DMS79 (cell line): Measurements from ENCODE around the gene TMEM269.

Experiments
- DNase-seq: peaks from one replicate; lab custom pipeline; 2025; lab: John Stamatoyannopoulos, UW

Gene TMEM269

DNA sequence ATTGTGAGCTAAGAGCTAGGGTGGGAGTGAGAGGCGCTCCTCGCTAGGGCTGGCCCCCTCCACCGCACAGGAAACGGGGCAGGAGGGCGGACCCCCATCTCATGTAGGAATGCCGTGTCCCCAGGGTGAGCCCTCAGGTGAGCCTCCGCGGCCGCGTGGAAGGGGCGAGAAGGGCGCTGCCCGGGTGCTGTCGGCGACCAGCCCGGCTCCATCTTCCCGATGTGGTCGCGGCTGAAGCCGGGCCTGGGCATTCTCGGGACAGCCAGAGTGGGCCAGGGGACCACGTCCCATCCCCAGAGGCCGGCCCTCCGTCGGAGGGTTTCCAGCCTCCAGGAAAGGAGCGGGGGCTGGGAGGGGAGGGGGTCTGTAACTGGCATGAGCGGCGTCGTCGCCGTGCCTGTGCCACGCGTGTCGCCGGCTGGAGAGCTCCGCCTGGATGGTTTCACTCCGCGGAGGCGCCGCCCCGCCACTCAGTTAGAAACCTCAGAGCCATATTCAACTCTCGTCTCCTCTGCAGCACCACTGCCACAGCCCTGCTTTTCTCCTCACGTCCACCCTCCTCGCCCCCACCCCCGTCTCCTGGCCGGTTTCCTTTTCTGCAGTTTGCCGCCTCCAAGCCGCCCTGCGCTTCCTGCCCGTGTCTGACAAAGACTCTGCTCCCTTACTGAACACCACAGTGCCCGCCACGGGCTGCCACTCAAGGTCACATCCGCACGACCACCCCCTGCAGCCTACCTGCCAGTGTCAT, at the start of gene TMEM269:
TMEM269 (plus strand) TSS at position 46 of the 748 bp plus-strand sequence. CDS start 4,903 bp downstream, outside the sequence.
- no peak for DNase-seq

- DNase-seq: no peak
These were observed 49.7 kb upstream of the TMEM269 start for GRCh38 chr1:42735056-42735455.

DNA sequence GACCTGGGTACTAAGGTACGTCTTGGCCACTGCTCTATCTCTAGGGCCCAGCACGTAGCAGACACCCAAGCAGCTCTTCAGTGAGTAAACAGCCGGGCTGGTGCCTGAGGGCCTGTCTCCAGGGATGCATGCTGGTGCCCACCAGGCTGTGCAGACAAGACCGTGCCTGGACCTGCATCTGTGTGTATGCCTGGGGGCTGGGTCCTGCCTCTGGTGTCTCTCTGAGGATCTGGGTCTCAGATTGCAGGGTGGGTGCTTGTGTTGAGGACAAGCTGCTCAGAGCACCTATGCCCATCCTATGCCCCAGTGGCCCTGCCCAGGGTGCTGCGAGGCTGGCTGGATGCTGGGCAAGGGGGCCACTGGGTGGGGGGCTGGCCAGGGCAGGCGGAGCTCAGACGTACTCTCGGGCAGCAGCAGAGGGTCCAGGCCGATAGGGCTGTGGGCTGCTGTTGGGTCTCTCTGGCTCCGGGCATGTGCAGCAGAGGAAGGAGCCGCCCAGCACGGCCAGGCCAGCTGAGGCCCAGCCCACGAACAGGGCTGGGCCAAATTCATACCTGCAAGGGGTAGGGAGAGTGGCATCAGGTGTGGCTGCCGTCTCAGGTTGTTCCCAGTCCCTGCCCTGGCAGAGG, 49.2 kb upstream of the TMEM269 start:
- no peak for DNase-seq

DNA sequence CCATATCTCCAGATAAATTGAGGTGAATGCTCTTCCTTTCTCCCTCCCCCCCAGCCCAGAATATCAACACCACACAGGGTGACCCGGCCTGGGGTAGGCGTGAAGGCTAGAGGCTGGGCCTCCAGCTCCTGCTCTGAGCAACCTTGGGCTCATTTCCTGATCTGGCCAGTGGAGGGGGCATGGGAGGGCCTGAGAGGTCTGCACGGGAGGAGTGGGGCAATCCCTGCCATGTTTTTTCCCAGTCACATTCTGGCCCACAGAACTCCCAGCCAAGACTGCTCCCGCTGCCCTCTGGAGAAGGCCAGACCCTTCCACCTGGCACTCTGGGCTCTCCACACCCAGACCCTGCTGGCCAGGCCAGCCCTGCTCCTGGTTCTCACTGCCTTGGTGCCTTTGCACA, 48.6 kb upstream of the TMEM269 start:
- DNase-seq: no peak

- DNase-seq: no peak
These were observed 48.1 kb upstream of the TMEM269 start for GRCh38 chr1:42736571-42737200.

DNA sequence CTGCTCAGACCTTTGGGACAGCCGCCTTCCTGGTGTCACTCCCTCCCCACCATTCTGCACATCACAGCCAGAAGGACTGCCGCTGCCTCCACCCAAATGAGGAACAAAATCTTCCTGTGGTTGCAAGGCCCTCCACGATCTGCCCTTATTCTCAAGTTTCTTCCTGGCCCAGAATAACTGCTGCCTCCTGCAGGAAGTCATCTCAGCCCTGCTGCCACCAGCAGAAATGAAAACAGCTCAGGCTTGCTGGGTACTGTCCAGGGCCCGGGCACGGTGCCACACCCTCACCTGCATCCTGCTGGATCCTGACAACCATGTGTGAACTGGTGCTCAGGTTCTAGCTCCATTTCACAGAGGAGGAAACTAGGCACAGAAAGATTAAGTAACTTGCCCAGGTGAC, 47.5 kb upstream of the TMEM269 start:
- DNase-seq: no peak

DNA sequence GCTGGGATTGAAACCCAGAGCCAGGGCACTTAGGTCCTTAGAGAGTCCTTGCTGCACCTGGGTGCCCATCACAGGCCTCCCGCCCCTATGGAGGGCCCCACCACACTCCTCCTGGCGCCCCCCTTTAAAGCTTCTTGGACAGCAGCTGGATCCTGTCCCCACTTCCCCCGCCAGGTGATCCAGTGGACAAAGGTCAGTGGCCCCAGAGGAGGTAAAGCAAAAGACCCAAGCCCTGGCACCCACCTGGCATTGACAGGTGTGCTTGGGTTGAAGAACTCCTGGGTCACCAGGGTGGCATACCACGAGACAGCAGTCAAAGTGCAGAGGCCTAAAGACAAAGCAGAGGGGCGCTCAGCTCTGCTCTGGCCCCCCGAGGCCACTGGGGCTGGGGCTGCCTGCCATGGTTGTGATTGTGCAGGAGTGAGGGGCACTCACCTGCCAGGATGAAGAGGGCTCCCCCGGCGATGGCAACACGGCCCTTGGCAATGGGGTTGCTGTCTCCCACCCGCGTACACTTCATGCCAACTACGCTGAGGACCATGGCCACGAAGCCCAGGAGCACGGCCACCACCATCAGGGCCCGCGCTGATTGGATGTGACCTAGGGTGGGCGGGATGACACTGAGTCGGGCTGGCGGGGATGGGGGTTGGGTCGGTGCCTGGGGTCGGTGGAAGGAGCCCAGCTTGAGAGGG, 46.7 kb upstream of the TMEM269 start:
- no peak for DNase-seq

GRCh38 chr1:42738678-42739226, 46.0 kb upstream of the TMEM269 start:
- no peak for DNase-seq

GRCh38 chr1:42739753-42740700, 44.8 kb upstream of the TMEM269 start, which contains the start of gene CLDN19:
TSS of gene CLDN19 (minus strand) at chr1:42740236. CDS start at chr1:42740063, 173 bp downstream.
- DNase-seq: no peak

DNA sequence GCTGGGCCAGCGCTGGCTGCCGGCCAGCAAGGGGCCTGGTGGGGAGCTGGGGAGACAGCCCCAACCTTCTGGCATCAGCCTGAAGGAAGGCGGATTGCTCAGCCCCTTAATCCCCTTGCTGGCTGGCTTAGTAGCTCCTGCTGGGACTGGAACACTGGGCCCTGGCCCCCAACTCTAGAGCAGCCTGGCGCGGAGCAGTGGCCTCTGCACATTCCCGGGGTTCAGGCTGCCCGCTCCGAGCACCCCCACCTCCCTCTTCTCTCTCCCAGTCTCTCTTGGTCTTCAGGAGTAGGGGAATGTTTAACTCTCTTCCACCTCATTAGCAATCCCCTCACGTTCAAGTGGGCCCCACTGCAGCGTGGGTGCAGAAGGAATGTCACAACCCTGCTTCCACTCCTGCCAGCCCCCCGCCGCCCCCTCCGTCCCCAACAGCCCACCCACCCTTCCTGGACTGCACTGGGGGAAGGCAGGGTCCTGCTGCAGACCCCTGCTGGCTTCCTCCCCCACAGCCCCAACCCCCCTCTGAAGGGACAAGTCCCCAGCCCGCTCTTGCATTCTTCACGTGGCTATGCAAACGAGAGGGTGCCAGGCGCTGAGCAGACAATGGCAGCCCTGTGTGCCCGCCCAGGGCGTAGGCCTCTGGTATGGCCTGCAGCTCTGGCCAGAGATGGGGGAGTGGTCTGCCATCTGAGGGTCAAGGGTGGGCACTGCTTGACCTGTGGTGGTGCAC, 43.8 kb upstream of the TMEM269 start:
- no peak for DNase-seq

- DNase-seq: no peak
These were observed 43.1 kb upstream of the TMEM269 start for GRCh38 chr1:42741706-42742105.

- no peak for DNase-seq
These were observed 42.6 kb upstream of the TMEM269 start for GRCh38 chr1:42742141-42742540.

DNA sequence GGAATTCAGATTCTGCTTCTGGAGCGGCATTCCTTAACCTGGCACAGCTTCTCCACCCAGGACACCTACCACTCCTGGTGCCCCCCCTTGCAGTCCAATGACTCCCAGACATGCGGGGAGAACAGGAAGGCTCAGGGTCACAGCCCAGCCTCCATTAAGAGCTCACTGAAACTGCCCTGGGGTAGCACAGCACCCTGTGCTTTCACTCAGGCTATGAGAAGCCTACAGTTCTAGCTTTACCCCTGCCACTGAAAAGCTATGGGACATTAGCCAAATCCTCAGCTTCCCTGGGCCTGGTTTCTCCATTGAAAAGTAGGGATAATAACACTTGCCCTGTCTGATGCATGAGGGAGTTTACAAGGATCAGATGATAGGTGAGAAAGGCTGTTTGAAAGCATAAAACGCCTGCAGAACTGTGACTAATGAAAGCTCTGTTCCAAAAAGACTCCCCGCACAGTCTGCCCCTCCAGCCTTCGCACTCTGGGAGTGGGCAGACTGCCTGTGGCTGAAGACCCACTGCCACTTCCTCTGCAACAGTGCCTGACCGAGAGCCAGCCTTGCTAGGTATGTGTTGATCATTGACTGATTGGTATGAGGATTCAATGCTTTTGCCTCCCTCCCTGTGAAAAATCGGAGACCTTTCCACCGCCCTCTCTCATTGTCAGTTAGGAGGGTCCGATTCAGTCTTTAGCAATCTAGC, 42.0 kb upstream of the TMEM269 start:
- peak; percentile 80 for DNase-seq

GRCh38 chr1:42743317-42744147, 41.3 kb upstream of the TMEM269 start:
- DNase-seq: peak; percentile 73

- DNase-seq: no peak
These were observed 40.7 kb upstream of the TMEM269 start for GRCh38 chr1:42744148-42744413.

DNA sequence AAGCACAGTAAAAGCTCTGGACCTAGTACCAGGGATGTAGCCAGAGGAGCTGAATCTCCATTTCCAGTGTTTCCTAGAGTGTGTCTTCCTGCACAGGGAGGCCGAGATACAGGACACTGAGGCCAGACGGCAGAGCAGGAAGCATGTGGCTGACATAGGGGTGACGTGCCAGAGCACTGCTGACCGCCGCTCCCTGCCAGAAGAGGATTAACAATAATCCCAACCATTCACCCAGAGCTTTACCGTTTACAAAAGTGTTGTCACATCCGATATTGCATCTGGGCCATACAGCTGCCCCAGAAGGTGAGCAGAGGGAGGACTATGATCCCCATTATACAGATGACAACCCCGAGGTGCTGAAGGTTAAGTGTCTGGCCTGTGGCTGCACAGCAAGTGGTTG, 38.9 kb upstream of the TMEM269 start:
- DNase-seq: no peak

GRCh38 chr1:42746436-42747105, 38.2 kb upstream of the TMEM269 start:
- DNase-seq: no peak

DNA sequence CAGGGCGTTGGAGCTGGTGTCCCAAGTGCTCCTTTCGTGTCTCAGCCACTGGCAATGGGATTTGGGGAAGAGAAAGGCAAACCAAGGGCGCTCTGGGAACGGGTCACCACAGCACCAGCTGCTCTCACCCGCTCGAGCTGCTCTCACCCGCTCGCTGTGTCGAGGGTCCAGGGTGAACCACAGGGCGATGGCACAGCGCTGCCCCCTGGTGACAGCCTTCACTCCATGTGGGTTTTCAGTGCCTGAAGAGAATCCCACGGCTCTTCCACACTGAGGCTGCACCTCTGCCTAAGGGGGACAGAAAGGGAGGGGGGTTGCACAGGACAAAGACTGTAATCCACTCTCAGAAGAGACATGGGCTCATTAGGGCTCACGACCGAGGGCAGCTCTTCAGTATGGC, 37.7 kb upstream of the TMEM269 start:
- DNase-seq: no peak

- DNase-seq: no peak
These were observed 36.8 kb upstream of the TMEM269 start for GRCh38 chr1:42748021-42748420.
